IMR-90 (cell line): ENCODE data around the gene SLC36A1. TPM values are rescaled to one million over a fixed set of nuclear protein-coding genes. Genes with fewer than 3 reads are reported as not detected.

ENCODE experiments used
- ATAC-seq: fragments of 200-7000 bp; cut with Tn5 transposase; 2 replicates; pipeline ENCODE4 v1.9.1; 2020; ENCODE audit warnings: low read depth, mild to moderate bottlenecking, moderate library complexity
- BruUV-seq: library from RNA; stranded (reverse); fragments of 400-500 nt; replicated peaks from 2 replicates; lab custom pipeline; 2021; lab: Mats Ljungman, UMichigan
- CTCF ChIA-PET: fragments of 300-600 bp; formaldehyde crosslinking; extraction: SDS; loops from one replicate; lab custom pipeline; 2021; ENCODE audit warnings: antibody characterized with exemption; lab: Yijun Ruan, JAX
- POLR2A ChIA-PET: fragments of 300-600 bp; sonication (Branson Sonifier 250); formaldehyde crosslinking; loops from one replicate; lab custom pipeline; 2022; ENCODE audit warnings: antibody characterized with exemption; ENCODE audit not compliant: unreplicated experiment; lab: Charles Lee
- DNase-seq: peaks from one replicate; pipeline ENCODE4 v3.0.0; 2013
- H2AFZ ChIP-seq: replicated peaks from 2 replicates; pipeline ENCODE3; 2013; ENCODE audit warnings: low read length, mild to moderate bottlenecking; ENCODE audit not compliant: poor library complexity
- H2AK5ac ChIP-seq: 2 replicates; pipeline ENCODE4 v1.6.1; 2013; ENCODE audit warnings: low read depth, low read length, inconsistent platforms
- H2AK9ac ChIP-seq: replicated peaks from 2 replicates; pipeline ENCODE3; 2013; ENCODE audit warnings: mild to moderate bottlenecking, low read depth, low read length, moderate library complexity; ENCODE audit not compliant: poor library complexity
- H2BK120ac ChIP-seq: 2 replicates; pipeline ENCODE4 v1.6.1; 2013; ENCODE audit warnings: low read depth, low read length, inconsistent platforms
- H2BK15ac ChIP-seq: 3 replicates; pipeline ENCODE4 v1.6.1; 2013; ENCODE audit warnings: low read depth, low read length, inconsistent platforms
- H2BK20ac ChIP-seq: 2 replicates; pipeline ENCODE4 v1.6.1; 2013; ENCODE audit warnings: low read depth, mild to moderate bottlenecking, inconsistent platforms, low read length, moderate library complexity
- H2BK5ac ChIP-seq: 2 replicates; pipeline ENCODE4 v1.6.1; 2013; ENCODE audit warnings: mild to moderate bottlenecking, low read depth, low read length, inconsistent platforms; ENCODE audit not compliant: poor library complexity, severe bottlenecking
- H3K14ac ChIP-seq: replicated peaks from 2 replicates; pipeline ENCODE4 v1.6.1; 2013; ENCODE audit warnings: low read depth, low read length, inconsistent platforms
- H3K18ac ChIP-seq: 2 replicates; pipeline ENCODE4 v1.6.1; 2013; ENCODE audit warnings: low read depth, low read length, control low read depth
- H3K23ac ChIP-seq: 2 replicates; pipeline ENCODE4 v1.6.1; 2013; ENCODE audit warnings: low read depth, low read length, inconsistent platforms
- H3K27ac ChIP-seq: 2 replicates; pipeline ENCODE4 v1.5.1; 2013; ENCODE audit warnings: mild to moderate bottlenecking, control low read depth, low read length; ENCODE audit not compliant: insufficient read depth
- H3K27me3 ChIP-seq: 2 replicates; pipeline ENCODE4 v1.6.1; 2013; ENCODE audit warnings: low read length; ENCODE audit not compliant: control insufficient read depth, insufficient read depth
- H3K36me3 ChIP-seq: 2 replicates; pipeline ENCODE4 v1.6.1; 2013; ENCODE audit warnings: low read length, mixed read lengths; ENCODE audit not compliant: control insufficient read depth, insufficient read depth
- H3K4ac ChIP-seq: 2 replicates; pipeline ENCODE4 v1.6.1; 2013; ENCODE audit warnings: low read depth, low read length, inconsistent platforms
- H3K4me1 ChIP-seq: 2 replicates; pipeline ENCODE4 v1.6.1; 2013; ENCODE audit warnings: low read length, mixed read lengths; ENCODE audit not compliant: control insufficient read depth, insufficient read depth
- H3K4me2 ChIP-seq: 2 replicates; pipeline ENCODE4 v1.6.1; 2013; ENCODE audit warnings: low read depth, mild to moderate bottlenecking, control low read depth, low read length, moderate library complexity
- H3K4me3 ChIP-seq: 2 replicates; pipeline ENCODE4 v1.5.1; 2013; ENCODE audit warnings: low read depth, mild to moderate bottlenecking, control low read depth, low read length, moderate library complexity; ENCODE audit not compliant: insufficient read depth
- H3K56ac ChIP-seq: 2 replicates; pipeline ENCODE4 v1.6.1; 2013; ENCODE audit warnings: low read length, inconsistent platforms; ENCODE audit not compliant: insufficient read depth; ENCODE audit errors: extremely low read depth
- H3K79me1 ChIP-seq, 2 experiments: 2 replicates each; pipeline ENCODE4 v1.6.1; 2013; ENCODE audit warnings: low read length in 2 of 2, inconsistent platforms in 1 of 2, low read depth in 1 of 2
- H3K9ac ChIP-seq: 2 replicates; pipeline ENCODE4 v1.6.1; 2013; ENCODE audit warnings: low read depth, low read length, control low read depth
- H3K9me1 ChIP-seq: 2 replicates; pipeline ENCODE4 v1.6.1; 2013; ENCODE audit warnings: low read length, inconsistent platforms; ENCODE audit not compliant: insufficient read depth
- H3K9me3 ChIP-seq: 2 replicates; pipeline ENCODE4 v1.6.1; 2013; ENCODE audit warnings: low read length; ENCODE audit not compliant: control insufficient read depth, insufficient read depth
- H4K20me1 ChIP-seq: 2 replicates; pipeline ENCODE4 v1.6.1; 2013; ENCODE audit warnings: low read length, inconsistent platforms; ENCODE audit not compliant: insufficient read depth
- H4K5ac ChIP-seq: 2 replicates; pipeline ENCODE4 v1.6.1; 2013; ENCODE audit warnings: mild to moderate bottlenecking, low read depth, low read length, control low read depth
- H4K8ac ChIP-seq, 2 experiments: 2 replicates each; pipeline ENCODE4 v1.6.1; 2013; ENCODE audit warnings: low read depth in 2 of 2, low read length in 2 of 2, control low read depth in 1 of 2, inconsistent platforms in 1 of 2
- H4K91ac ChIP-seq: 2 replicates; pipeline ENCODE4 v1.6.1; 2013; ENCODE audit warnings: low read depth, low read length, inconsistent platforms; ENCODE audit not compliant: insufficient read depth
- BHLHE40 ChIP-seq: fragments of 150-350 bp; IDR thresholded peaks from 2 replicates; pipeline ENCODE4 v1.6.1; 2016; ENCODE audit warnings: mild to moderate bottlenecking, low read depth, low read length
- CEBPB ChIP-seq: IDR thresholded peaks from 2 replicates; pipeline ENCODE4 v1.6.1; 2012; ENCODE audit warnings: low read depth, low read length, improper control_type of control experiment
- CHD1 ChIP-seq: IDR thresholded peaks from 2 replicates; pipeline ENCODE4 v1.6.1; 2012; ENCODE audit warnings: low read depth, low read length, improper control_type of control experiment
- CTCF ChIP-seq: conservative IDR thresholded peaks from 2 replicates; pipeline ENCODE4 v1.5.1; 2012; ENCODE audit warnings: mild to moderate bottlenecking, low read depth, low read length, improper control_type of control experiment
- FOS ChIP-seq: fragments of 150-350 bp; IDR thresholded peaks from 2 replicates; pipeline ENCODE4 v1.6.1; 2016; ENCODE audit warnings: low read depth, low read length
- MAFK ChIP-seq: IDR thresholded peaks from 2 replicates; pipeline ENCODE4 v1.6.1; 2012; ENCODE audit warnings: low read depth, low read length, improper control_type of control experiment
- MAZ ChIP-seq: IDR thresholded peaks from 2 replicates; pipeline ENCODE4 v1.6.1; 2012; ENCODE audit warnings: low read depth, mild to moderate bottlenecking, low read length, improper control_type of control experiment, moderate library complexity, borderline replicate concordance
- MXI1 ChIP-seq: IDR thresholded peaks from 2 replicates; pipeline ENCODE4 v1.6.1; 2012; ENCODE audit warnings: low read depth, mild to moderate bottlenecking, low read length, moderate library complexity, borderline replicate concordance
- NFE2L2 ChIP-seq: fragments of 150-350 bp; IDR thresholded peaks from 2 replicates; pipeline ENCODE4 v1.6.1; 2016; ENCODE audit warnings: low read depth, mild to moderate bottlenecking, low read length
- POLR2A ChIP-seq: IDR thresholded peaks from 2 replicates; pipeline ENCODE4 v1.6.1; 2012; ENCODE audit warnings: mild to moderate bottlenecking, low read depth, low read length
- RAD21 ChIP-seq: IDR thresholded peaks from 2 replicates; pipeline ENCODE4 v1.6.1; 2012; ENCODE audit warnings: low read length, improper control_type of control experiment
- RFX5 ChIP-seq: IDR thresholded peaks from 2 replicates; pipeline ENCODE4 v1.8.0; 2012; ENCODE audit warnings: low read depth, mild to moderate bottlenecking, low read length, moderate library complexity
- SMC3 ChIP-seq: fragments of 150-350 bp; IDR thresholded peaks from 2 replicates; pipeline ENCODE4 v1.6.1; 2016; ENCODE audit warnings: low read depth, mild to moderate bottlenecking, antibody characterized with exemption, low read length, moderate library complexity
- USF2 ChIP-seq: fragments of 150-350 bp; IDR thresholded peaks from 2 replicates; pipeline ENCODE4 v1.6.1; 2017; ENCODE audit warnings: mild to moderate bottlenecking, antibody characterized with exemption, low read length, low read depth
- WGBS, 2 experiments: methylation state at CpG; one replicate each; pipeline versions ENCODE4 v1.1.5 to v1.1.7; 2013; ENCODE audit warnings: missing lambda C conversion rate in 2 of 2; ENCODE audit not compliant: insufficient read length in 1 of 2; ENCODE audit errors: extremely low coverage in 2 of 2; 5-methylcytosine and 5-hydroxymethylcytosine counted together
- dilution Hi-C: fragments of 300-500 bp; cut with HindIII; formaldehyde crosslinking; loops from one replicate; pipeline ENCODE4 v1.14.3; 2018; ENCODE audit warnings: low sequenced_read_pairs; ENCODE audit not compliant: unreplicated experiment
- in situ Hi-C: fragments of 300-500 bp; cut with MboI; formaldehyde crosslinking; loops from 3 replicates; pipeline ENCODE4 v1.14.3; 2019; ENCODE audit warnings: low sequenced_read_pairs, inconsistent platforms, mixed read lengths
- intact Hi-C: fragments of 100-400 bp; cut with micrococcal nuclease; formaldehyde crosslinking; loops from 2 replicates; pipeline ENCODE4 v1.10.0; 2022
- polyA plus RNA-seq, 3 experiments: library from polyadenylated mRNA; depleted of rRNA; stranded (reverse); fragments of >200 nt; gene quantifications; 2 replicates each; pipeline ENCODE4 v1.2.3, GENCODE V29; 2012; ENCODE audit warnings: low replicate concordance in 1 of 3
- total RNA-seq: library from RNA; depleted of rRNA; stranded (reverse); fragments of >200 nt; gene quantifications from 2 replicates; pipeline ENCODE4 v1.2.3, GENCODE V29; 2012
- TF ChIP-seq, protein P1 (sequence below): fragments of 150-350 bp; IDR thresholded peaks from 2 replicates; pipeline ENCODE4 v1.6.1; 2016; ENCODE audit warnings: low read depth, mild to moderate bottlenecking, low read length, moderate library complexity, borderline replicate concordance

SLC36A1 gene
- total and polyA plus RNA-seq, 2 of the 4 experiments (the other 2 are of a cell fraction): 5.7 to 8.7 TPM

DNA sequence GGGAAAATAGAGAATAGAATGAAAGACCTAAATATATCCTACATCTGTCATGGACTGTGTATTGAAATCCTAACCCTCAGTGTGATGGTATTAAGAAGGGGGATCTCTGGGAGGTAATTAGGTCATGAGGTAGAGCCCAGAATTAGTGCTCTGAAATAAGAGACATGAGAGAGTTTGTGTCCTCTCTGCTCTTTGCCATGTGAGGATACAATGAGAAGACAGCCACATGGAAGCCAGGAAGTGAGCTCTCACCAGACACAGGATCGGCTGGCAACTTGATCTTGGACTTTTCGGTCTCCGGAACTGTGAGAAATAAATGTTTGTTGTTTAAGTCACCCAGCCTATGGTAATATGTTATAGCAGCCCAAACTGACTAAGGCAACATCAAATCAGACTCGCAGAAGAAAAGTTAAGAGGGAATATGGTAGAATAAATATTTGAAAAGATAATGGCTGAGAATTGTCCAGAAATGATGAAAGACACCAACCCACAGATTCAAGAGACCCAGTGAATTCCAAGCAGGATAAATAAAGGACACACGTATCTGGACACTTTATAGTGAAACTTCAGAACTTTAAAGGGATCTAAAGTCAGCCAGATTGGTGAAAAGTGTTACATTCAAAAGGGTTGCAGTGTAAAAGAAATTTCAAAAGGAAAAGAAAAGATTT lies 12.7 kb upstream of the SLC36A1 start:
- dilution Hi-C loops (no loop called here), intact Hi-C loops (no loop called here), in situ Hi-C loops (loop anchor here (10.0 kb wide), 1 partner anchor 190 kb away; no protein-coding TSS in a partner anchor)
- peaks cover 16% of the 10 kb centered on the region for H3K27me3 ChIP-seq
- no peak overlapping the region for H2AFZ ChIP-seq
- no peak overlapping the region for H3K14ac ChIP-seq
- ChIA-PET CTCF (no interaction called here), POLR2A (no interaction called here)
- no peak overlapping the region for H3K4ac ChIP-seq
- no peaks in the 10 kb centered on the region for H3K79me1 ChIP-seq
- H4K91ac ChIP-seq: no peak overlapping the region
- no peak overlapping the region for H3K4me3 ChIP-seq
- no CpG with 5 or more reads among the region's 5 CpGs for WGBS, 2 experiments
- H2BK120ac ChIP-seq: no peak overlapping the region
- no peak overlapping the region for H3K4me2 ChIP-seq
- no peaks in the 10 kb centered on the region for H3K9me3 ChIP-seq
- H2BK20ac ChIP-seq: no peak overlapping the region
- no peak overlapping the region for H3K27ac ChIP-seq
- H3K18ac ChIP-seq: no peak overlapping the region
- H4K8ac ChIP-seq: no peak overlapping the region
- no TSS peak for BruUV-seq
- H4K5ac ChIP-seq: no peak overlapping the region
- no peak overlapping the region for H2AK5ac ChIP-seq
- H3K56ac ChIP-seq: no peak overlapping the region
- H2AK9ac ChIP-seq: no peak overlapping the region
- no peaks in the 10 kb centered on the region for H3K4me1 ChIP-seq
- no peak overlapping the region for H2BK15ac ChIP-seq
- TF ChIP-seq CTCF (no peak), RFX5 (no peak), USF2 (no peak), BHLHE40 (no peak), FOS (no peak), MAFK (no peak), MXI1 (no peak), RAD21 (no peak), POLR2A (no peak), CEBPB (no peak), SMC3 (no peak), NFE2L2 (no peak), CHD1 (no peak), MAZ (no peak)
- TF ChIP-seq, protein P1, sequence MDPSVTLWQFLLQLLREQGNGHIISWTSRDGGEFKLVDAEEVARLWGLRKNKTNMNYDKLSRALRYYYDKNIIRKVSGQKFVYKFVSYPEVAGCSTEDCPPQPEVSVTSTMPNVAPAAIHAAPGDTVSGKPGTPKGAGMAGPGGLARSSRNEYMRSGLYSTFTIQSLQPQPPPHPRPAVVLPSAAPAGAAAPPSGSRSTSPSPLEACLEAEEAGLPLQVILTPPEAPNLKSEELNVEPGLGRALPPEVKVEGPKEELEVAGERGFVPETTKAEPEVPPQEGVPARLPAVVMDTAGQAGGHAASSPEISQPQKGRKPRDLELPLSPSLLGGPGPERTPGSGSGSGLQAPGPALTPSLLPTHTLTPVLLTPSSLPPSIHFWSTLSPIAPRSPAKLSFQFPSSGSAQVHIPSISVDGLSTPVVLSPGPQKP: no peak
- H2BK5ac ChIP-seq: no peak overlapping the region
- no peaks in the 10 kb centered on the region for H3K9me1 ChIP-seq
- no peaks in the 10 kb centered on the region for H4K20me1 ChIP-seq
- H3K36me3 ChIP-seq: no peaks in the 10 kb centered on the region
- no peak overlapping the region for H3K9ac ChIP-seq
- DNase-seq: no peak
- ATAC-seq: no peak
- H3K23ac ChIP-seq: no peak overlapping the region
